Smooth muscle cell (in vitro differentiated cells): ENCODE data around the gene AGAP1. TPM values are rescaled to one million over a fixed set of nuclear protein-coding genes. Genes with fewer than 3 reads are reported as not detected.

ENCODE experiments used
- DNase-seq: peaks from one replicate; lab custom pipeline; 2025; ENCODE audit not compliant: unreplicated experiment; lab: John Stamatoyannopoulos, UW
- H2AFZ ChIP-seq: fragments of 200-600 bp; sonication (generic); 2 replicates; pipeline ENCODE4 v1.6.0; 2016; ENCODE audit warnings: antibody characterized with exemption, low read depth, mild to moderate bottlenecking
- H3F3A ChIP-seq: fragments of 200-600 bp; sonication (generic); 2 replicates; pipeline ENCODE4 v1.6.0; 2017; ENCODE audit warnings: antibody characterized with exemption, low read depth
- H3K27ac ChIP-seq: fragments of 200-600 bp; sonication (generic); 2 replicates; pipeline ENCODE4 v1.5.1; 2016; ENCODE audit warnings: low read depth, mild to moderate bottlenecking
- H3K27me3 ChIP-seq: fragments of 200-600 bp; sonication (generic); 2 replicates; pipeline ENCODE4 v1.6.1; 2016; ENCODE audit warnings: low read depth, mild to moderate bottlenecking
- H3K36me3 ChIP-seq: fragments of 200-600 bp; sonication (generic); 2 replicates; pipeline ENCODE4 v1.5.1; 2016; ENCODE audit warnings: low read depth
- H3K4me1 ChIP-seq: fragments of 200-600 bp; sonication (generic); 2 replicates; pipeline ENCODE4 v1.5.1; 2016; ENCODE audit warnings: low read depth
- H3K4me2 ChIP-seq: fragments of 200-600 bp; sonication (generic); 2 replicates; pipeline ENCODE4 v1.6.0; 2016; ENCODE audit warnings: mild to moderate bottlenecking
- H3K4me3 ChIP-seq: fragments of 200-600 bp; sonication (generic); 2 replicates; pipeline ENCODE4 v1.5.1; 2016; ENCODE audit warnings: mild to moderate bottlenecking
- H3K79me2 ChIP-seq: fragments of 200-600 bp; sonication (generic); 2 replicates; pipeline ENCODE4 v1.6.0; 2016; ENCODE audit warnings: low read depth, mild to moderate bottlenecking
- H3K9ac ChIP-seq: fragments of 200-600 bp; sonication (generic); 2 replicates; pipeline ENCODE4 v1.6.0; 2016; ENCODE audit warnings: low read depth
- H3K9me3 ChIP-seq: fragments of 200-600 bp; sonication (generic); replicated peaks from 2 replicates; pipeline ENCODE4 v1.5.1; 2016; ENCODE audit warnings: low read depth
- H4K20me1 ChIP-seq: fragments of 200-600 bp; sonication (generic); 2 replicates; pipeline ENCODE4 v1.6.0; 2016; ENCODE audit warnings: low read depth
- CTCF ChIP-seq: fragments of 200-600 bp; sonication (generic); IDR thresholded peaks from 2 replicates; pipeline ENCODE4 v1.5.1; 2017; ENCODE audit warnings: borderline replicate concordance, mild to moderate bottlenecking, antibody characterized with exemption; ENCODE audit not compliant: insufficient read depth, poor library complexity, severe bottlenecking
- WGBS: methylation state at CpG from one replicate; pipeline ENCODE4 v1.1.7; 2016; ENCODE audit warnings: low lambda C conversion rate; 5-methylcytosine and 5-hydroxymethylcytosine counted together
- polyA plus RNA-seq: library from polyadenylated mRNA; unstranded; fragments of >200 nt; fragmentation: Nextera tagmentation; extraction: Ambion mirVana; gene quantifications from 2 replicates; pipeline ENCODE4 v1.2.1, GENCODE V29; 2016
- total RNA-seq: library from RNA; depleted of rRNA; stranded (reverse); fragments of >200 nt; gene quantifications from 2 replicates; pipeline ENCODE4 v1.2.3, GENCODE V29; 2014

AGAP1 gene
- total and polyA plus RNA-seq, 2 experiments from 2014 or later = 3.9 to 9.8 TPM

- H3K4me2 ChIP-seq = no peak overlapping the region
- H3K4me1 ChIP-seq = no peaks in the 10 kb centered on the region
- WGBS = 79% methylated on average over 3 of the region's 3 CpGs
- TF ChIP-seq CTCF = no peak
- no peak overlapping the region for H3K4me3 ChIP-seq
- no peaks in the 10 kb centered on the region for H3K9me3 ChIP-seq
- peaks cover 3% of the 10 kb centered on the region for H4K20me1 ChIP-seq
- H2AFZ ChIP-seq = no peak overlapping the region
- no peaks in the 10 kb centered on the region for H3K27me3 ChIP-seq
- no peaks in the 10 kb centered on the region for H3K36me3 ChIP-seq
- no peaks in the 10 kb centered on the region for H3F3A ChIP-seq
- no peak for DNase-seq
- no peak overlapping the region for H3K27ac ChIP-seq
- H3K9ac ChIP-seq = no peak overlapping the region
- H3K79me2 ChIP-seq = no peaks in the 10 kb centered on the region
Observed at GRCh38 chr2:235861383-235861782, 367.5 kb downstream of the AGAP1 start.

- Histone ChIP-seq H3K79me2 (no peaks in the 10 kb centered on the region), H3K9ac (no peak overlapping the region), H3K4me3 (no peak overlapping the region), H3K4me2 (no peak overlapping the region), H3K9me3 (no peaks in the 10 kb centered on the region), H3K27ac (no peak overlapping the region), H4K20me1 (peaks cover 3% of the 10 kb centered on the region), H3K4me1 (no peaks in the 10 kb centered on the region), H2AFZ (no peak overlapping the region), H3F3A (no peaks in the 10 kb centered on the region), H3K27me3 (no peaks in the 10 kb centered on the region), H3K36me3 (no peaks in the 10 kb centered on the region)
- no peak for DNase-seq
- TF ChIP-seq CTCF = no peak
- WGBS = 95% methylated on average over 11 of the region's 11 CpGs
Observed at GRCh38 chr2:235863414-235863813, 369.6 kb downstream of the AGAP1 start.

GRCh38 chr2:235864302-235864701, 370.5 kb downstream of the AGAP1 start:
- no peak for DNase-seq
- Histone ChIP-seq H3K4me2 (no peak overlapping the region), H3K9me3 (no peaks in the 10 kb centered on the region), H3K36me3 (no peaks in the 10 kb centered on the region), H2AFZ (no peak overlapping the region), H3K4me3 (no peak overlapping the region), H3K27ac (no peak overlapping the region), H3K4me1 (no peaks in the 10 kb centered on the region), H4K20me1 (peaks cover 3% of the 10 kb centered on the region), H3F3A (no peaks in the 10 kb centered on the region), H3K79me2 (no peaks in the 10 kb centered on the region), H3K9ac (no peak overlapping the region), H3K27me3 (no peaks in the 10 kb centered on the region)
- 91% methylated on average over 17 of the region's 17 CpGs for WGBS
- TF ChIP-seq CTCF = no peak

- H2AFZ ChIP-seq = no peak overlapping the region
- H3K27ac ChIP-seq = no peak overlapping the region
- no peak for TF ChIP-seq CTCF
- no peaks in the 10 kb centered on the region for H3K4me1 ChIP-seq
- no peaks in the 10 kb centered on the region for H3K9me3 ChIP-seq
- WGBS = 82% methylated on average over 27 of the region's 27 CpGs
- H3K36me3 ChIP-seq = no peaks in the 10 kb centered on the region
- H3K4me3 ChIP-seq = no peak overlapping the region
- H3K79me2 ChIP-seq = no peaks in the 10 kb centered on the region
- H4K20me1 ChIP-seq = peaks cover 3% of the 10 kb centered on the region
- H3K27me3 ChIP-seq = no peaks in the 10 kb centered on the region
- H3K4me2 ChIP-seq = no peak overlapping the region
- no peaks in the 10 kb centered on the region for H3F3A ChIP-seq
- H3K9ac ChIP-seq = no peak overlapping the region
- DNase-seq = no peak
Observed at GRCh38 chr2:235864733-235865515, 371.1 kb downstream of the AGAP1 start.
